B cell (primary cell): ENCODE measurements around the gene PODXL. TPM values are rescaled to one million over a fixed set of nuclear protein-coding genes. Genes with fewer than 3 reads are reported as not detected.
A peak's percentile ranks its signal among the peaks of the same experiment; 100 is the strongest.

Source experiments
- ATAC-seq: fragments of 200-7000 bp; cut with Tn5 transposase; one replicate; pipeline ENCODE4 v1.10.0; 2021; ENCODE audit warnings: low read depth, mild to moderate bottlenecking, moderate number of reproducible peaks, moderate library complexity
- CTCF ChIA-PET: fragments of 350-600 bp; sonication (Branson Sonifier 250); formaldehyde crosslinking; loops from one replicate; lab custom pipeline; 2021; ENCODE audit warnings: antibody characterized with exemption, inconsistent platforms; lab: Charles Lee
- POLR2A ChIA-PET: fragments of 350-600 bp; sonication (Branson Sonifier 250); formaldehyde crosslinking; loops from one replicate; lab custom pipeline; 2021; ENCODE audit warnings: antibody characterized with exemption; lab: Charles Lee
- DNase-seq: peaks from one replicate; pipeline ENCODE4 v3.0.0; 2013
- H2AFZ ChIP-seq: 2 replicates; pipeline ENCODE4 v1.6.1; 2012; ENCODE audit warnings: mild to moderate bottlenecking, low read depth, low read length; ENCODE audit not compliant: insufficient read depth, poor library complexity, severe bottlenecking
- H3K27ac ChIP-seq, 2 donors: 1 replicate in 1 of 2; 2 replicates in 1 of 2; pipeline ENCODE4 v1.5.1; 2012 to 2013; ENCODE audit warnings: low read length in 2 of 2, mild to moderate bottlenecking in 2 of 2, moderate library complexity in 1 of 2
- H3K27me3 ChIP-seq, 4 experiments: fragments of 200-600 bp in 1 of 4; sonication (generic) in 1 of 4; replicated peaks in 1 of 4; 1 replicate in 2 of 4; 2 replicates in 2 of 4; pipeline versions ENCODE4 v1.6.1 to v1.7.0; 2013 to 2016; ENCODE audit warnings: low read length in 3 of 4, mild to moderate bottlenecking in 2 of 4, mixed read lengths in 1 of 4, moderate library complexity in 1 of 4; ENCODE audit not compliant: insufficient read depth in 4 of 4, control insufficient read depth in 3 of 4; ENCODE audit errors: control extremely low read depth in 1 of 4
- H3K36me3 ChIP-seq, 2 experiments: replicated peaks in 1 of 2; 1 replicate in 1 of 2; 2 replicates in 1 of 2; pipeline versions ENCODE4 v1.6.1 to v1.7.1; 2013; ENCODE audit warnings: low read length in 1 of 2; ENCODE audit not compliant: insufficient read depth in 2 of 2, control insufficient read depth in 1 of 2; ENCODE audit errors: control extremely low read depth in 1 of 2, extremely low read depth in 1 of 2
- H3K4me1 ChIP-seq, 2 donors: fragments of 200-600 bp in 1 of 2; sonication (generic) in 1 of 2; 1 replicate in 1 of 2; 2 replicates in 1 of 2; pipeline versions ENCODE4 v1.5.1 to v1.6.1; 2013 to 2017; ENCODE audit warnings: low read length in 2 of 2; ENCODE audit not compliant: control insufficient read depth in 2 of 2, insufficient read depth in 2 of 2
- H3K4me2 ChIP-seq: replicated peaks from 2 replicates; pipeline ENCODE3; 2012; ENCODE audit warnings: mild to moderate bottlenecking, low read depth, low read length; ENCODE audit not compliant: poor library complexity, severe bottlenecking
- H3K4me3 ChIP-seq, 5 experiments: fragments of 200-600 bp in 1 of 5; sonication (generic) in 1 of 5; 1 replicate in 3 of 5; 2 replicates in 2 of 5; pipeline versions ENCODE4 v1.5.1 to v1.7.0; 2011 to 2016; ENCODE audit warnings: low read length in 4 of 5, mild to moderate bottlenecking in 4 of 5, low read depth in 2 of 5, control low read depth in 1 of 5, moderate library complexity in 1 of 5; ENCODE audit not compliant: insufficient read depth in 1 of 5; ENCODE audit errors: control extremely low read depth in 1 of 5, extremely low read depth in 1 of 5
- H3K79me2 ChIP-seq: fragments of 200-600 bp; sonication (generic); one replicate; pipeline ENCODE4 v1.6.0; 2016; ENCODE audit warnings: low read length; ENCODE audit not compliant: control insufficient read depth, insufficient read depth
- H3K9ac ChIP-seq: fragments of 200-600 bp; sonication (generic); 2 replicates; pipeline ENCODE4 v1.6.1; 2017; ENCODE audit warnings: mild to moderate bottlenecking, low read length, moderate library complexity
- H3K9me3 ChIP-seq, 3 donors: one replicate each; pipeline versions ENCODE4 v1.6.1 to v1.7.1; 2013; ENCODE audit warnings: low read length in 2 of 3; ENCODE audit not compliant: control insufficient read depth in 2 of 3, insufficient read depth in 1 of 3; ENCODE audit errors: control extremely low read depth in 1 of 3
- H4K20me1 ChIP-seq: 2 replicates; pipeline ENCODE4 v1.6.0; 2012; ENCODE audit warnings: mild to moderate bottlenecking, low read length; ENCODE audit not compliant: insufficient read depth, control insufficient read depth, poor library complexity, severe bottlenecking
- H3K27ac Mint-ChIP-seq: one replicate; pipeline ENCODE4 v1.8.0; 2021; ENCODE audit warnings: mixed read lengths
- H3K27me3 Mint-ChIP-seq: one replicate; pipeline ENCODE4 v1.8.0; 2021; ENCODE audit warnings: mixed read lengths
- H3K4me1 Mint-ChIP-seq: one replicate; pipeline ENCODE4 v1.8.0; 2021; ENCODE audit warnings: mixed read lengths
- H3K4me3 Mint-ChIP-seq: one replicate; pipeline ENCODE4 v1.8.0; 2021; ENCODE audit warnings: mixed read lengths
- H3K9me3 Mint-ChIP-seq: one replicate; pipeline ENCODE4 v1.8.0; 2022; ENCODE audit warnings: mixed read lengths; ENCODE audit not compliant: insufficient read depth
- CTCF ChIP-seq: fragments of 200-600 bp; IDR thresholded peaks from one replicate; pipeline ENCODE4 v1.8.0; 2022; ENCODE audit warnings: antibody characterized with exemption, mild to moderate bottlenecking
- EZH2 ChIP-seq: IDR thresholded peaks from 2 replicates; pipeline ENCODE4 v1.6.1; 2012; ENCODE audit warnings: borderline replicate concordance, low read depth, mild to moderate bottlenecking, moderate library complexity, low read length; ENCODE audit not compliant: insufficient read depth, poor library complexity, severe bottlenecking
- WGBS: methylation state at CpG from one replicate; pipeline ENCODE4 v1.1.5; 2013; ENCODE audit warnings: missing lambda C conversion rate; ENCODE audit not compliant: insufficient coverage; 5-methylcytosine and 5-hydroxymethylcytosine counted together
- intact Hi-C: fragments of 100-400 bp; cut with micrococcal nuclease; formaldehyde crosslinking; loops from one replicate; pipeline ENCODE4 v1.10.0; 2022
- polyA plus RNA-seq: library from polyadenylated mRNA; depleted of rRNA; stranded (reverse); fragments of >200 nt; gene quantifications from 2 replicates; pipeline ENCODE4 v1.2.3, GENCODE V29; 2012
- total RNA-seq, 2 donors: library from RNA; stranded (reverse); fragments of 120-200 nt in 1 of 2; gene quantifications; 1 replicate in 1 of 2; 2 replicates in 1 of 2; pipeline versions ENCODE4 v1.2.3 to v1.2.4, GENCODE V29; 2013 to 2022

The PODXL gene
- total and polyA plus RNA-seq, 2 donors (not counting 1 experiment from before 2014, with no cell fraction given): 1.5 to 5.8 TPM

- intact Hi-C loops: loop anchor here (1.0 kb wide), 1 partner anchor 99 kb away; no protein-coding TSS in a partner anchor
- Mint-ChIP-seq H3K9me3 (no peaks in the 10 kb centered on the region), H3K4me3 (peak overlapping the region; percentile 86), H3K4me1 (peaks cover 27% of the 10 kb centered on the region), H3K27ac (peak overlapping the region; percentile 2), H3K27me3 (peaks cover 23% of the 10 kb centered on the region)
- Histone ChIP-seq H3K27ac (no peak overlapping the region), H3K4me1 (peaks cover 29 to 32% of the 10 kb centered on the region in 2 donors), H3K27me3 (peaks cover 0 to 50% (median 20%) of the 10 kb centered on the region in 4 experiments), H3K4me2 (peak overlapping the region; percentile 95), H3K9me3 (no peaks in the 10 kb centered on the region), H3K36me3 (no peaks in the 10 kb centered on the region), H4K20me1 (peaks cover 6% of the 10 kb centered on the region), H3K4me3 (peak overlapping the region; percentile 36 to 75 (median 43)), H3K79me2 (no peaks in the 10 kb centered on the region), H3K9ac (peak overlapping the region; percentile 75), H2AFZ (peak overlapping the region; percentile 84)
- ChIA-PET POLR2A (no interaction called here), CTCF (no interaction called here)
- peak; percentile 54 for DNase-seq
- no peak for TF ChIP-seq EZH2
- 2% methylated on average over 27 of the region's 30 CpGs for WGBS
- no peak for ATAC-seq
Observed at GRCh38 chr7:131555552-131556052, 826 bp downstream of the PODXL start.

GRCh38 chr7:131554880-131555516 lies 1.4 kb downstream of the PODXL start:
- Histone ChIP-seq H4K20me1 (peaks cover 6% of the 10 kb centered on the region), H3K27me3 (peaks cover 0 to 50% (median 20%) of the 10 kb centered on the region in 4 experiments), H3K4me3 (peak overlapping the region in 4 of 5 experiments; percentile 36 to 75 (median 49)), H3K4me2 (peak overlapping the region; percentile 95), H3K79me2 (no peaks in the 10 kb centered on the region), H3K9ac (peak overlapping the region; percentile 75), H2AFZ (peak overlapping the region; percentile 84), H3K36me3 (no peaks in the 10 kb centered on the region), H3K27ac (no peak overlapping the region), H3K4me1 (peaks cover 29 to 32% of the 10 kb centered on the region in 2 donors), H3K9me3 (no peaks in the 10 kb centered on the region)
- Mint-ChIP-seq H3K27ac (no peak overlapping the region), H3K9me3 (no peaks in the 10 kb centered on the region), H3K4me3 (peak overlapping the region; percentile 86), H3K4me1 (peaks cover 27% of the 10 kb centered on the region), H3K27me3 (peaks cover 23% of the 10 kb centered on the region)
- ChIA-PET CTCF (interaction anchor here (1.1 to 2.1 kb wide), 2 partner anchors 10 to 100 kb away, joined by 3 to 11 read pairs; no protein-coding TSS in a partner anchor), POLR2A (no interaction called here)
- DNase-seq: no peak
- WGBS: 69% methylated on average over 12 of the region's 12 CpGs
- TF ChIP-seq CTCF: no peak
- no peak for TF ChIP-seq EZH2
- no peak for ATAC-seq
- intact Hi-C loops: no loop called here
